Activated CD4-positive, CD25-positive, alpha-beta regulatory T cell (primary cell): ENCODE data around the gene CYB5A.

Experiments
- DNase-seq, 4 experiments: peaks; one replicate each; lab custom pipeline; 2025; lab: John Stamatoyannopoulos, UW

Gene CYB5A

DNA sequence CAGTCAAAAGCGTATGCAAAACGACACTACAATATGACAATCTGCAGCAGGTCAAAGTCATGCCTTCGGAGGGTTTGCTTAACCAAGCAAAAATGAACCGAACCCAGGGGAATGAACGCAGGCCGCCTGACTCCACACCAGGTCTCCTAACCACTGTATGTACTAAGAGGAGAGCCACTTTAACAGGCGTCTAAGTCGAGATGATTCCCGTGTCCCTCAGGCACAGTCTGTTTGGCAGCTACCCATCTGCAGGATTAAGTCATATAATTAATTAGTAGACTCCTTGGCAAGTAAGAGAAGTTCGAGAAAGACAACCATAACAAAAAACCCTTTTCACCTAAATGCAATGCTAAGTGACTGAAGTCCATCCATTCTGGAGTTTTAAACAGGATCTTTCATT, 15.2 kb downstream of the CYB5A start:
- no peak for DNase-seq

- no peak for DNase-seq
Measured at GRCh38 chr18:74275736-74276135, 16.0 kb downstream of the CYB5A start.

DNA sequence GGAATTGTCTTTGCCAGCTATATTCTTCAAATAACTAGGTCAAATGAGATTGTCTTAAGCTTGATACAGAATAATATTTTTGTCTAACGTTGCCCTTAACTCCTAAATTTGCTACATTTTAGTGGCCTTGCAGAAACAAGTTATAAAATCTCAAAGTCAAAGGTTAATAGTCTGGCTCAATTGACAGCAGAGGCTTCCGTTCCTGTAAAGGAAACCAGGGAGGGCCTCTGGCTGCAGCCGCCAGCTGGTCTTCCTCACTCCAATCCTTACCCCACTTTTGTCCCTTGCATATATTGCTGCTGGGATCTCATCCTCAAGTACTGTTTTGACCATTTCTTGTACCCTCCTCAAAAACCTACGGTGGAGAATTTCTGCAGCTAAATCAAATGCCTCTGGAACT, 17.1 kb downstream of the CYB5A start:
- DNase-seq, result no peak

- no peak for DNase-seq
Measured at GRCh38 chr18:74273394-74273793, 18.4 kb downstream of the CYB5A start.

GRCh38 chr18:74271635-74272034, 20.1 kb downstream of the CYB5A start:
- DNase-seq, result no peak

GRCh38 chr18:74268933-74269620, 22.7 kb downstream of the CYB5A start:
- DNase-seq, result no peak

GRCh38 chr18:74268175-74268574, 23.6 kb downstream of the CYB5A start:
- no peak for DNase-seq

GRCh38 chr18:74266161-74266560, 25.6 kb downstream of the CYB5A start:
- no peak for DNase-seq

GRCh38 chr18:74265546-74266098, 26.1 kb downstream of the CYB5A start:
- DNase-seq, result no peak

DNA sequence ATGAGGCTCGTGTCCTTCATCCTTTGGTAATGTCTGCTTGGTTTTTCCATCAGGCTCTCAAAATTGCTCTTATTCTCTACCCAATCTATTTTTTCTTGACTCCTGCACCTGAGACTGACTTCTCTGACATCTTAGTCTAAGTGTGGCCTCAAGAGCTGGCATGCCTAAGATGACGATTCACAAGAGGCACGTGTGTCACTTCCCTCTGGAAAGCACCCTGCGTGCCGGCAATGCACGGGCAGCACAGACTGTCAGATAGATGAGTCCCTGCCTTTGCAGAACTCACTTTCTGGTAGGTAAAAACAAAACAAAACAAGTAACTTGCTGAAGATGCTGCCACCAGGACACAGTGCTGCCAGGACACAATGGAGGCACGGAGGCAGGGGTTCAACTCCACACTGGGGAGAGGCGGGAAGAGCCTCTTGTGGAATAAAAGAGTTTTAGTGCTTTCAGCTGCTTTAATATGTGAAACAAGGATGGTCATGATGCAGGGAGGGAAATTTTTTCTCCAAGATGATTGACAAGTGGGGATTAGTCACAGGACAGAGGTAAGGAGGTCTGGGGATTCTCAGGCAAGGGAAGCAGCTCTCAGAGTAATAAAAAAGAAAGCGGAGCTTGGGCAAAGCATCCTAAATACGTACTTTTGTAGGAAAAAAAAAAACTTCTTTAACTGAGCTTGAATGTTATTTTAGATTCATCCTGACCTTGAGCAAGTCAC, 27.3 kb downstream of the CYB5A start:
- DNase-seq, result no peak

DNA sequence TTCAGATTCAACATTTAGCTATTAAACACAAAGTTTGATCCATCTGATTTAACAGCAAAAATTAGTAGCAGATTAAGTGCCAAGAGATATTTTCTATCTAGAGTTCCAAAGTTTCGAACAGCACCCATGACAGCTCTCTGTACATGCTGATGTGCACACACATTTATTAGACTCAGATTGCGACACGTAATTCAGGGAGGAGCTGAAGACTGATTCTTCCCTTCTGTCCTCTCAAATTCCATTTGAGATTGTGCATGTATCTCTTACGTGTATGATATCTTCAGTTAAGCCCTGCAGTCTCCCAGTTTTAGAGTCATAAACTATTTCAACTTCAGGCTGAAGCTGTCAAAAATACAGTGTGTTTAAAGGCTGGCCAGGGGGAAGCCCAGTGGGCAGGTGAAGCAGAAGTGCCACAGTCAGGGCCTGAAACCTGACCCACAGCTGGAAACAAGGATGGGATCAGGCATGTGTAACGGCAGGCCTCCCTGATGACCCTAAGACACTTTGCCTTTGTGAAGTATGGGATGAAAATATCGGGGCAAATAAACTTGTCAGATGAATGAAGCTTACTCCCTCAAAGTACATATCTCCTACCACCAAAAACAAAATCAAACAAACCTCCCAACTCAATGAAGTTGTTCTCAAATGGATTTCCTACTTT, 30.6 kb downstream of the CYB5A start:
- DNase-seq, result no peak

DNA sequence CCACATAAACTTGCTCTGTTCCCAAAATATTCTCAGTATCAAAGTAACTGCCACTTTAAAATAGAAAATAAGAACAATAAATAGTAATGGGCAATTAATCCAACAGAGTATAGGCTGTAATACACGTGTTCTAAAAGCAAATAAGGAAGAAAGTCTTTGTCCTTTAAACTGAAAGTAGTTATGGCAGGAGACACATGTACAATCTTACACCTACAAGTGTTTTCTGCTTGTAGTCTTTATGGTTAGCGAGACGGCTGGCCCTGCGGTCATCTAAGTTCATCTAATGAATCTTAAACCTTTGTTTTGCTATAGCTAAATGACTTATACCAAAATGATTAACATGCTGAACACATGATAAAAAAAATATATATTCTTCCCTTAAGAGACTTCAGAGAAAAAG, 32.4 kb downstream of the CYB5A start:
- DNase-seq, result no peak

GRCh38 chr18:74257083-74257482, 34.7 kb downstream of the CYB5A start:
- DNase-seq, result no peak

GRCh38 chr18:74256190-74256589, 35.6 kb downstream of the CYB5A start:
- no peak for DNase-seq

DNA sequence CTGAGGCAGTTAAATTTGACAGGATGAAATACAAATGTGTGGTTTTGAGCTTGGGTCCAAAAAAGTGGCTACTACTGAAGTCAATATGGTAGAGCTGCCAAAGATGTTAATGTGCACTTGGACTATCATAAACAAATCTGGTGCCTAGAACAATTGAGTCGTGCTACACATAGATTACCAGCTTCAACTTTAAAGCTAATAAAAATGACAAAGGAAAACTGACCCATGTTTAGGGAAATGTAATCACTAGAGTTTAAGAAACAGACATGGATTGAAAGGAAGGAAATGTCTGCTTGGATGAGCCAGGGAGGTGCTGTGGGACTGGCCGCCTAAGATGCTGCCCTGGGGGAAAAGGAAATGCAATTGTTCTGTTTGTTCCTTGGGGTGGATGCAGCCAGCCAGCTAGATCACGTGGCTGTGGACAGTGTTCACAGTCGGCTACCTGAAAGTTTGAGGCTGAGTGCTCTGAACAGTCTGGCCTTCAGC, 36.6 kb downstream of the CYB5A start:
- no peak for DNase-seq

GRCh38 chr18:74252039-74252395, 39.7 kb downstream of the CYB5A start:
- DNase-seq, result no peak

DNA sequence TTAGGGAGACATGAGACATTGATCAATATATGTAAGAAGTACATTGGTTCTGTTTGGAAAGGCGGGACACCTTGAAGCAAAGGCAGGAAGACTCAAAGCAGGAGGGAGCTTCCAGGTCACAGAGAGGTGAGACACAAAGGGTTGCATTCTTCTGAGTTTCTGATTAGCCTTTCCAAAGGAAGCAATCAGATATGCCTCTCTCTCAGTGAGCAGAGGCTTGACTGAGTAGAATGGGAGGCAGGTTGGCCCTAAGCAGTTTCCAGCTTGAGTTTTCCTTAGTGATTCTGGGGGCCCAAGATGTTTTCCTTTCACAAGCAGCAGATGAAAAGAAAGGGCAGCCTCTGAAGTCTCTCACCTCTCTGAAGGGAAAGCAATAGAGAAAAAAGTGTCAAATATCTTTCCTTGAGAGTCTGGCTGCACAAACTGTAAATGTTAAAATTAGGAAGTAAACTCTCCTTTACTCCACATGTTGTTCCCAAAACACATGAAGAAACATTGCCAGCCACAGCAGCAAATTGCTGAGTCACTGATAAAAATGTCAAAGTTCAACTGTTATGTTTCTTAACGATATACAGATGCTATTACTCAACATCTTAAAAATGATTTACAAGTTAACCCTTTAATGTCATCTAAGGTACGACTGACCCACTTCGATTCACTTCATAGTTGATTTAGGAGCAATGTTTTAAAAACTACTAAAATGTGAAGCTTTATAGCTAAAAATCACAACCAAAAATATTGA, 40.3 kb downstream of the CYB5A start:
- no peak for DNase-seq

- DNase-seq, result no peak
Measured at GRCh38 chr18:74250131-74250530, 41.6 kb downstream of the CYB5A start.

DNA sequence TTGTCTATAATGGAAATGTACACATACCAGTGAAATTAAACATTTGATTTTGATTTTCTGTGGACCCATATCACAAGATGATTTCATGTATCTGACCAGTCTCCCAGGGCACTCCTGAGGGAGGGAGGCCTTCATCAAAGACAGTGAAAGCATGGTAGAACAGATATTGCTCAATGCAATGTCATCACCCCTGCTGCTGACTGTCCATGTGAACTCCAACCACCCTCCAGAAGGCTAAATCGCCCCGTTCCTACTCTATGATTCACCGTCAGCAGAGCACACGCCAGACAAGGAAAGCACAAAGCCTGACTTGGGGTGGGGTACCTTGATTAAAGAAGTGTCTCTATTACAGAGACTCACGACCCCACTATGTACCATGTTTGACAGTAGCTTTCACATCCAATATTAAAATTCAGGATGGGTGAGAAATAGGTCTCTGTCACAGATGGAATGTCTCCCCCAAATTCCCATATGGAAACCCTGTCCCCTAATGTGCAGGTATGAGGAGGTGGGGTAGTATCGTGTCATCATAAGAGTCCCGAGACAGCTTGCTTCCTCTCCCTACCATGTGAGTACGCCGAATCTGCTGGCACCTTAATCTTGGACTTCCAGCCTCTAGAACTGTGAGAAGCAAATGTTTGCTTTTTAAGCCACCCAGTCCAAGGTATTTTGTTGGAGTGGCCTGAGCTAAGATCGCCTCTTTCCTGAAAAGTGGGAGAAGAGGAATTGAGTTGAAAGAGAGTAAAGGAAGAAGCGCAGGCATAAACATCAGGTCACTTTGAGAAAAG, 42.4 kb downstream of the CYB5A start:
- no peak for DNase-seq

DNA sequence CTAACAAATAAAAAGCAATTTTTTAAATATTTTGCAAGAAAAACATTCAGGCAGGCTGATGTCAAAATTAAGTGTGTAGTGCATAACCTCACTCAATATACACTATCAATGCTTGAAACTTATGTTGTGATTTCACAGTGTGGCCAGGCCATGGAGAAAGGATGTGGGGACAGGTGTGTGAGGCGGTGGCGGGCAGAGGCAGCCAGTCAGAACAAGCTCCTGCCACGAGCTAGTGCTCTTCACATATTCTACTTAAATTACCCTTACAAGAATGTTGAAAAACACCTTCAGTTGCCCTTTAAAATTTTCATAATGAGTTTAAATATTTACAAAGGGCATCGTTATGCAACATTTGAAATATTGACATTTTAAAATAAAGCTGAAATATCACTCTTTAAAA, 43.2 kb downstream of the CYB5A start:
- DNase-seq, result no peak

DNA sequence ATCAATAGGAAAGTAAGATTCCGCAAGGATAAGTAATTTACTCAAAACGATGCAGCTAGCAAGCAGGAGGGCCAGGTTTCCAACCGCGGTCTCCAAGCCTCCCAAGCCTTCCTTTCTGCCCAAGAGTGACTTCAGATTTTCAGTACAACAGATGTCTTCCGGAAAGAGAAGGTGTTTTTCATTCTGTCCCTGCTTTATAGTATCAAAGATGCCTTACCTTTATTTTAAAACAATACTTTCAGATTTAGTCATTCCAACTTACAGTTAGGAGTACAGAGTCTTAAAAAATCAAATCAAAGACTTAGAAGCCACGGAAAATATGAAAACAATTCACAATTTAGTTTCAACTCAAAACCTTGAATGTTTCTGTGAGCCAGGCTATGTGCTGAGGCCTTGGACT, 43.6 kb downstream of the CYB5A start:
- DNase-seq, result no peak
